GM19238 (cell line): ENCODE measurements around the gene TRIM4.
A peak's percentile ranks its signal among the peaks of the same experiment; 100 is the strongest.
"Not testable (repeated sequence)": the region's sequence is repeated elsewhere in the genome, so short reads cannot be mapped to it uniquely, and the experiment has no call there.

Experiments
- DNase-seq: peaks from one replicate; pipeline ENCODE4 v3.0.0; 2011; ENCODE audit warnings: low spot score; ENCODE audit not compliant: insufficient read length

The TRIM4 gene, protein sequence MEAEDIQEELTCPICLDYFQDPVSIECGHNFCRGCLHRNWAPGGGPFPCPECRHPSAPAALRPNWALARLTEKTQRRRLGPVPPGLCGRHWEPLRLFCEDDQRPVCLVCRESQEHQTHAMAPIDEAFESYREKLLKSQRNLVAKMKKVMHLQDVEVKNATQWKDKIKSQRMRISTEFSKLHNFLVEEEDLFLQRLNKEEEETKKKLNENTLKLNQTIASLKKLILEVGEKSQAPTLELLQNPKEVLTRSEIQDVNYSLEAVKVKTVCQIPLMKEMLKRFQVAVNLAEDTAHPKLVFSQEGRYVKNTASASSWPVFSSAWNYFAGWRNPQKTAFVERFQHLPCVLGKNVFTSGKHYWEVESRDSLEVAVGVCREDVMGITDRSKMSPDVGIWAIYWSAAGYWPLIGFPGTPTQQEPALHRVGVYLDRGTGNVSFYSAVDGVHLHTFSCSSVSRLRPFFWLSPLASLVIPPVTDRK

DNA sequence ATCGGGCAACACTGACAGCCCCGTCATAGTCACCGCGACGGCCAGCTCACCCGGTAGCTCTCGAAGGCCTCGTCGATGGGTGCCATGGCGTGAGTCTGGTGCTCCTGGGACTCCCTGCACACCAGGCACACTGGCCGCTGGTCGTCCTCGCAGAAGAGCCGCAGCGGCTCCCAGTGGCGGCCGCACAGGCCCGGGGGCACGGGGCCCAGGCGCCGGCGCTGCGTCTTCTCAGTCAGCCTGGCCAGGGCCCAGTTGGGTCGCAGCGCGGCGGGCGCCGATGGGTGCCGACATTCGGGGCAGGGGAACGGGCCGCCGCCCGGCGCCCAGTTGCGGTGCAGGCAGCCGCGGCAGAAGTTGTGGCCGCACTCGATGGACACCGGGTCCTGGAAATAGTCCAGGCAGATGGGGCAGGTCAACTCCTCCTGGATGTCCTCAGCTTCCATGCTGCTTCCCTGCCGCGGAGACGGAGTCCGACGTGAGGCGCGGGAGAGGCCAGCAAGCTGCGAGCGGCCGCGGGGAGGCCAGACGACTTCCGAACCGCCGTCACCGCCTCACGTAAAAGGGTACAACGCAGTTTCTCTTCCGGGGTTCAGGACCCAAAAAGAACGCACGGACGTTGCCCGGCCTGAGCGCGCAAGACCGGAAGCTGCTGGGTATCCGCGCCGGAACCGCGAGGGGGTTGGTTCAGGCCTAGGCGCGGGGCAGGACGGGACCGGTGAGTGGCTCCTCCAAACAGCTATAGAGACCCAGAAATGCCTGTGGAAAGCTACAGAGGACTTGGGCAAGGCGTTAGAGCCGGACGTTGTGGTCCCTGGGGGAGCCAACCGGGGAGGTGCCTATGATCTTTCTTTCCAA, at the start of gene TRIM4:
TRIM4 (minus strand) TSS at position 572 of the 855 bp plus-strand sequence; CDS start at position 443, 129 bp downstream.
- DNase-seq, result peak; percentile 95

DNA sequence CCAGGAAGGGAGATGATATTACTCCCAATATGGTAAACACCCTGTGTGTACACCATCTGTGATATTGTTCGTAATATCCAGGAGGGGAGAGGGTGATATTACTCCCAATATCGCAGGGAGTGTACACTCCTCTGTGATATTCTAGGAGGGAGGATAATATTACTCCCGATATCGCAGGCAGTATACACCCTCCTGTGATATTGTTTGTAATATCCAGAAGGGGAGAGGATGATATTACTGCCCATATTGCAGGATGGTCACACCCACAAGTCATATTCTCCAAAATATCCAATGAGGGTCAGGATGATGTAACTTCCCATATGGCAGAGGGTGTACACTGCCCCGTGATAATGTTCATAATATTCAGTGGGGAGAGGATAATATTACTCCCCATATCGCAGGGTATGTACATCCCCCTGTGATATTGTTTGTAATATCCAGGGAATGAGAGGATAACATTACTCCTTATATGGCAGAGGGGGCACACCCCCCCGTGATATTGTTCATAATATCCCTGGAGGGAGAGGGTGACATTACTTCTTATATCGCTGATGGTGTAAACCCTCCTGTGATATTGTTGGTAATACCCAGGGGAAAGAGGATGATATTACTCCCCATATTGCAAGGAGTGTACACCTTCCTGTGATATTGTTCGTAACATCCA, 39.4 kb upstream of the TRIM4 start:
- DNase-seq, result no peak

DNA sequence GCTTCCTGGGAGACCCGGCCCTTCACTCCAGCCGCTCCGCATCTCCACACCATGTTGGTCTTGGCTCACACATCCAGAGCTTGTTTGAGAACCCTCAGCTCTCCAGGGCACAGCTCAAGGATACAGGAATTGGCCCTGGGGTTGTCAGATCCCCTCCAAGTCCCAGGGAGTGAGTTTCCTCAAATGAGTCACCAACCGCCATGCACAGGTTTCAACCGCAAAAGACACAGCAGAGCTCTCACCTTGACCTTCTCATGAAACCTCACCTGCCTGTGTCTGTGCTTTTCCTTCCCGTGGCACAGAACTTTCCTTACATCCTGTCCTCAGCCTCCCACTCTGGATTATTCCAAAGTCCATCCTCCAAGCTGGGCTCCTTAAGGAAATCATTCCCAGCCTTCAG, 35.9 kb upstream of the TRIM4 start:
- DNase-seq, result no peak

DNA sequence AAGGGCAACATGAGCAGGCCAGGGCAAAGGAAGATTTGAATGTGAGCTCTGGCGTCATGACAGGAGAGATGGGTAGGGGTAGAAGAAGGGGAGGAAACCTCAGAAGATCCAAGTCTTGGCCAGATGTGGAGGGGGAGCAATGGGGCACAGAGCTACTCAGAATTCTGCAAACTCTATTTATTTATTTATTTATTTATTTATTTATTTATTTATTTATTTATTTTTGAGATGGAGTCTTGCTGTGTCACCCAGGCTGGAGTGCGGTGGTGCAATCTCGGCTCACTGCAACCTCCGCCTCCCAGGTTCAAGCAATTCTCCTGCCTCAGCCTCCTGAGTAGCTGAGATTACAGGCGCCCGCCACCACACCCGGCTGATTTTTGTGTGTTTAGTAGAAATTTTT, 35.3 kb upstream of the TRIM4 start:
- not testable (repeated sequence) for DNase-seq

DNA sequence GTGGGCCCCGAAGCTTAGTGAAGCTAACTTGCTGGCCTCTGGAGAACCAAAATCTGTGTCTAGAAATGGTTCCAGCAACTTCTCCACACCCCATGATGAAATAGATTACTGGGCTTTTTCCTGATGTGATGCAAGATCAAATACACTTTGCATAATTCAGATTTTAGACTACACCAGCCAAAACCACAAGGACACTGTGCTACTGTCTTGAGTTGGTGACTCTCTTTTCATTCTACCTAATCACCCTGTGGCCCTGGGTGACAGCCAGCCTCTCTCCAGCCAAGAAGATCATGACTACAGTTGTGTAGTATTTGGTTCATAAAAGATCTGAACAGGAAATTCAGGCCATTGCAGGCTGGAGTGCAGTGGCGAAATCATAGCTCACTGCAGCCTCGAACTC, 34.3 kb upstream of the TRIM4 start:
- no peak for DNase-seq

DNA sequence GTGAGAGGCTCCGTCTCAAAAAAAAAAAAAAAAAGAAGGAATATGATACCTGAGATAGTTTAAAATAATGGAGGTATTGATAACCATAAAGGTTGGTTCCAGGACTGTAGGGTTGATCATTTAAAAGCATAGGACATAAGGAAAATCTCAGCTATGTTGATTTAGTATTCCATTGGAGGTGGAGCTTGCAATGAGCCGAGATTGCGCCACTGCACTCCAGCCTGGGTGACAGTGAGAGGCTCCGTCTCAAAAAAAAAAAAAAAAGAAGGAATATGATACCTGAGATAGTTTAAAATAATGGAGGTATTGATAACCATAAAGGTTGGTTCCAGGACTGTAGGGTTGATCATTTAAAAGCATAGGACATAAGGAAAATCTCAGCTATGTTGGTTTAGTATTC, 33.3 kb upstream of the TRIM4 start:
- DNase-seq, result not testable (repeated sequence)

DNA sequence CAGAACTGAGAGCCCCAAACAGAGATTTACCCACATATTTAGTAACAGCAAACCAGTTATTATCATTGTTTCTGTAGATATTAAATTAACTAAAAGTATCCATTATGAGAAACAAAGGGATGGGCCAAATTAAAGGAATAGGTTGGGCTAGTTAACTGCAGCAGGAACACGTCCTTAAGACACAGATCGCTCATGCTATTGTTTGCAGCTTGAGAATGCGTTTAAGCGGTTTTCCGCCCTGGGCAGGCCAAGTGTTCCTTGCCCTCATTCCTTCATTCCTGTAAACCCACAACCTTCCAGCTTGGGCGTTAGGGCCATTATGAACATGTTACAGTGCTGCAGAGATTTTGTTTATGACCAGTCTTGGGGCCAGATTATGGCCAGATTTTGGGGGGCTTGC, 31.5 kb upstream of the TRIM4 start:
- not testable (repeated sequence) for DNase-seq

DNA sequence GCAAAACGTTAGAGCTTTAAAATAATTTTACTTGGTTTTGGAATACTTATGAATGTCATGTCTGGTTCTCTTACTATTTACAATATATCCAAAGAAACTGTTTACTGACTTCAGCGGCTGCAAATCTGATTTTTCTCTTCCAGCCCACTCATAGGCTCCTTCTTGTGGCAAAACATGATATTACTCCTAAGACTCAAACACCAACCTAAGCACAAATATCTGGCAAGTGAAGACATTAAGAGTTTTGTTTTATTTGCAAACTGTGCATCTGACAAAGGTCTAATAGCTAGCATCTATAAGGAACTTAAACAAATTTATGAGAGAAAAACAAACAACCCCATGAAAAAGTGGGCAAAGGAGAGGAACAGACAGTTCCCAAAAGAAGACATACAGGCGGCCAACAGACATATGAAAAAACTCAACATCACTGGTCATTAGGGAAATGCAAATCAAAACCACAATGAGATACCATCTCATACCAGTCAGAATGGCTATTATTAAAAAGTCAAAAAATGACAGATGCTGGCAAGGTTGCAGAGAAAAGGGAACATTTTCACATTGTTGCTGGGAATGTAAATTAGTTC, 30.4 kb upstream of the TRIM4 start:
- no peak for DNase-seq

DNA sequence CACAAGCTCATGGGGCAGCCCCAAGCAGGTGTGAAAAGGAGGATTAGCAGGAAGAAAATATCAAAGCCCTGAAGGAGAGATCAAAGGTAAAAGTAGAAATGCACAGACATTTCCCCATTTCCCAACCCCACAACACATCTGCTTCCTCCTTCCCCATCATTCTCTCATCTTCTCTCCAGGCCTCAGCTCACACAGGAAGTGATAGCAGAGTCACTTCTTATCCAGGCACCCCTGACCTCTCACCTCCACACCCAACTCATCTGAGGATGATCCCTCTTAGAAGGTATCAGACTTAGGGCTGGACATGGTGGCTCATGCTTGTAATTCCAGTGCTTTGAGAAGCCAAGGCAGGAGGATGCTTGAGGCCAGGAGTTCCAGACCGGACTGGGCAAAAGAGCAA, 28.3 kb upstream of the TRIM4 start:
- DNase-seq, result no peak

DNA sequence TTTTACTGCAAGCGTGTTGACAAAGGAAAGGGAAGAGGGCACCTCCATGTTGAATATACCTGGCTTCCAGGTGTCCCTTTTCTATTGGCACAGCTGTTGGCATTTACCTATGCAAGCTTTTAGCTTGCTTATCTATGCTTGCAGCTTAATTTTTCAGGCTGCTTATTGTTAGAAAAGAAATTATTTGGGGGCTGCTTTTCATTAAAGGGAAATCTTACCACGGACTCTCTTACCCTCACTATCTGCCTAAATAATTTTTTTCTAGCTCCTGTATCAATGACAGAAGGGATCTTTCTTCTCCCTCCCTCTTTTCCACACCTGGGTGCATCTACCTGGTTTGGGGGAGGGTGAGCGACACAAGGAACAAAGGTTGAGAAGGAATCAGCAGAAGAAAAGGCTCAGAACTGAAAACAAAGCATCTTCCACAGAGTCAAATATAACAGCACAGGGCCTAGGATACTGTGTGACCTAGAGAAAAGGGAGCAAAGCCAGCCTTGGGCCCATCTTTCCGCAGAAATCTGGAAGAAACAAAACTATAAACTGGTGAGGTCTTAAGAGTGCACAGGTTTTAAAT, 25.3 kb upstream of the TRIM4 start:
- DNase-seq, result no peak

DNA sequence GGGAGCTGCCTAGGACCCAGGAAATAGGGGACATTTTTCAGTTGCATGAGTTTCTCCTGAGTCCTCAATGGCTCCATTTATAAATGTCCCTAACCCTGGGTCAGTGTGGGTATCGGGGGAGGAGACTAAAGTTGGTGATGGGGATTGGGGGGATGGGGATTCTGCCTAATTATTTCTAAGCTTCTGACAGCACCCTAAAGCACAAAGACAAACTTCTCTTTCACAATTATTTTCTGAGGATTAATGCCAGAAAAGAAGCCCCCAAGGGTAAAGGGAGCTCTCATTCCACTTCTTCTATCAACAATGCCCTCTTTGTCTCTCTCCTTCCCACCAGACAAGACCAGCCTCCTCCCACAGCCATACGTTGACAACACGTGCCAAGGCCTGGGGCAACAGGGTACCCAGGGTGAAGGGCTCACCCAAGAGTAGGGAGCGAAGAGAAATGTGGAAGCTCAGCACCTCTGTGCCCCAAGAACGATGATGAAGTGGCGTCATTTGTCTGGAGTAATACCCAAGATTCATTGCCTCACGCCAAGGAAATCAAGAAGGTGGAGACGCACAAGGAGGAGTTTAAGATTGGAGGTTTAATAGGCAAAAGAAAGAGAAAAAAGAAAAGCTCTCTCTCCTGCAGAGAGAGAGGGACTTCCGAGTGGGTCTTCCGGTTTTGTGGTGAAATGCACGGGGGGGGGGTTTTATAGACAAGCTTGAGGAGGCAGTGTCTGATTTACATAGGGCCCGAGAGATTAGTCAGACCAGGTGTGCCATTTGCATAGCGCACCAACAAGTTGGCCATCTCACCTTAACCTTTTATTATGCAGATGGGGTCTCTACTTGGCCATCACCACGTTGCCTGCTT, 24.5 kb upstream of the TRIM4 start:
- DNase-seq, result no peak

DNA sequence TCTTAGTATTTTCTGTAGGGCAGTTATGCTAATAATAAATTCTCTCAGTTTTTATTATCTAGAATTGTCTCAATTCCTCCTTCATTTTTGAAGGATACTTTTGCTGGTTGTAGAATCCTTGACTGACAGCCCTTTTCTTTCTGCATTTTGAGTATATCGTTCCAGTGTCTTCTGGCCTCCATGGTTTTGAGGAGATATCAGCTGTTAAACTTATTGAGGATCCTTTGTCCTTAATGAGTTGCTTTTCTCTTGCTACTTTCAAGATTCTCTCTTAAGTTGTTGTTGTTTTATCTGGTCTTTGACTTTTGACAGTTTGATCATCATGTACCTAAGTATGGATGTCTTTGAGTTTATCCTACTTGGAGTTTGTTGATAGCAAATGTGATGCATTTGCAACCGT, 19.0 kb upstream of the TRIM4 start:
- no peak for DNase-seq

DNA sequence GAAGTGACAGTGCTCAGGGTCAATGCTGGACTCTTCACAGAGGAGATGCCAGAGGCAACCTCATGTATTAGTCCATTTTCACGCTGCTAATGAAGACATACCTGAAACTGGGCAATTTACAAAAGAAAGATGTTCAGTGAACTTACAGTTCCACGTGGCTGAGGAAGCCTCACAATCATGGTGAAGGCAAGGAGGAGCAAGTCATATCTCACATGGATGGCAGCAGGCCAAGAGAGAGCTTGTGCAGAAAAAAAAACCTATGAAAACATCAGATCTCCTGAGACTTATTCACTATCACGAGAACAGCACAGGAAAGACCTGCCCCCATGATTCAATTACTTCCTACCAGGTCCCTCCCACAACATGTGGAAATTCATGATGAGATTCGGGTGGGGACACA, 15.7 kb upstream of the TRIM4 start:
- not testable (repeated sequence) for DNase-seq

DNA sequence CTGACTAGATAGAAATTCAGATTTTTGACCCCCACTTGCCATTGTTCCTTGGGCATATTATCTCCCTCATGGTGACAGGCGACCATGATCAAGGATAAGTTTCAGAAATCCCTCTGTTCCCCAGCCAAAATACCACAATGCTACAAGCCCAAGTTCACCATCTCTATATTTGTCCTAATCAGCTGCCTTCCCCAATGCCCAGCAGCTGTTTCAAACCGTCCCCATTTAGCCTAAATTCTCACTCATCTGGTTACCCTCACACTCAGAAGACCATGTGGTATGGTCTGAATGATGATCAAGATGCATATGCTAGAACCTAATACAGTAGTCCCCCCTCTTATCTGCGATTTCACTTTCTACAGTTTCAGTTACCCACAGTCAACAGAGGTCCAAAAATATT, 11.0 kb upstream of the TRIM4 start:
- no peak for DNase-seq

DNA sequence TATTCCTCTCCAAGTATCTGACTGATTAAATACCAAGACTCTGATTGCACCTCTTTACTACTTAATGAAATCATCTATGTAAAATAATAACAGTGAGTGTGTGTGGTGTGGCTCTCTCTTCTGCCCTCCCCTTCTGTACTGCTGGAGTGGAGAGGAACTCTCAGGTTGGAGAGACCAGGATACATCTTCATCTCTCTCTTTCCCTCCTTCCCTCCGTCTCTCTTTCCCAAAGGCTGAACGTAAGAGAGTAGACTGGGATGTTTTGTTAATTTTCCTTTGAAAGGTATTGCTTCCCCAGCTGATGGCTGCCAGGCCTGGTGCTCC, 10.4 kb upstream of the TRIM4 start:
- DNase-seq, result no peak

DNA sequence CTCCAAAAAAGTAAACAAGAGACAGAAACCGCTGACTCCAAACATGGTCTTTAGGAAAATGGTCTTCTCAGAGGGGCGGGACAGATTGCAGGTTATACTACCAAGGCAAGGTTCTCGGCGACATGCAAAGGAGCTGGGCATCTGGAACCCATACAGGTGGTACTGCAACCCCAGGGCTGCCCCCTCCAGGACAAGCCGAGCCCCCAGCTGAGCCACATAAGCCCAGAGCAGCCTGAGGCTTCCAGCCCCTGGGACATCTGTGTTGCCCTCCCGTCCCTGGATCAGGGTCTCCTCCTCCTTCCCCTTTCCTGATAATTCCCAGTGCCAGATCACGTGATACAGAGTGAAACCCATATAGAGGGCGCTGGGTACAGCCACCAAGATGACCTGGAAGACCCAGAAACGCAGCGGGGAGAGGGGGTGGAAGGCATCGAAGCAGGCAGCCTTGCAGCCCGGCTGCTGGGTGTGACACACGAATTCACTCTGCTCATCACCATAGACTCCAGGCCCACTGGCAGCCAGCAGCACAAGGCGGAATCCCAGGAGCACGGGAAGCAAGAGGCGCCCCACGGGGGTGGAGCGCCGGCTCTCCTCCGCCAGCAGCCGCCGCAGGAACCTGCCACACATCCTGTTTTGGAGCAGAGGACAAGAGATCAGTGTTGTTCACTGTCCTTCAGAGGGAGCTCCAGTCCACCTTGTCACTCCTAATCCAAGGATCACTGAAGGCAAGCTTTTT, 9.8 kb upstream of the TRIM4 start, which contains the start of gene GJC3:
GJC3 (minus strand) TSS at position 627 of the 736 bp plus-strand sequence; CDS start at position 627, 0 bp downstream.
- DNase-seq, result peak; percentile 31

DNA sequence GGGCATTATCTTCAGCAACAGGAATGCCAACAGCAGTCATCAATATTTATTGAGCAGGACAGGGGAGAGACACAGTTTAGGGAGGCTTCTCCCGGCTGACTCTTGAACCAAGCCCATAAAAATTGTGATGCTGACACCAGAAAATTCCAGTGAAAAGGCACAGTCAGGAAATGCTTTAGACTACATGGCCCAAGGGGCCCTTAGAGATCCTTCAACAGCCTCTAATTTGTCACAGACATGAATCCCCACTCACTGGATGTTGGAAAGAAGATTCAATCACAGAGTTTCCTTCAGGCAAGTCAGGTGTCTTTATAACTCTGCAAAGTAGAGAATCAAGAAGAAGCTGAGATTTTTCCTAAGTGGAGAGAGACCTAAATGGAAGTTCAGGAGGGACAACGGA, 8.9 kb upstream of the TRIM4 start:
- DNase-seq, result no peak

DNA sequence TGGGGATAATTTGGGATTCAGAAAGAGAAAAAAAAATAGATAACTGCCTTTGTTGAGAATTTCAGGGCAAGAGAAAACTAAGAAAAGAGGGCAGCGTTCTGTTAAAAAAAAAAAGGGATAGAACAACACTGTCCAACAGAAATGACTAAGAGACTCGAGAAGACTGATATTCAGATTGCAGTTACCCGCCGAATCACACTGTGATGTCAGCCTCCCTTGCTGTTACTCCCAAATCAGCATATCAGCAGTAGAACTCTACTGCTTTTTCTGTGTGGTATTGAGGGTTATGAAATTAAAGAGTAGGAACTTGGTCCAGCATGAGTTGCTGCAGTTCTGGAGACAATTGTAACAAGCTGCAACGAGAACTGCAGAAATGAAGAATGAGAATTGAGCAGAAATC, 8.2 kb upstream of the TRIM4 start:
- no peak for DNase-seq

DNA sequence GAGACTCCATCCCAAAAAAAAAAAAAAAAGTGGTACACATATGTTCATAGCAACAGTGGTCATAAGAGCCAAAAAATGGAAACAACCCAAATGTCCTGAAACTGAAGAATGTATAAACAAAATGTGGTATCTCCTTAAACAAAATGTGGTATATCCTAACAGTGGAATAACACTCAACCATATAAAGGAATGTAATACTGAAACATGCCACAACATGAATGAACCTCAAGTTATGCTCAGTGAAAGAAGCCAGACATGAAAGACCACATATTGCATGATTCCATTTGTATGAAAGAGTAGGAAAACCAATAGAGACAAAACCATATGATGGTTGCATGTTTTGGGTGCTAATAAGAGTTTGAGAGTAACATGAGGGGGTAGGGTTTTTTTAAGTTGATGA, 7.0 kb upstream of the TRIM4 start:
- no peak for DNase-seq

DNA sequence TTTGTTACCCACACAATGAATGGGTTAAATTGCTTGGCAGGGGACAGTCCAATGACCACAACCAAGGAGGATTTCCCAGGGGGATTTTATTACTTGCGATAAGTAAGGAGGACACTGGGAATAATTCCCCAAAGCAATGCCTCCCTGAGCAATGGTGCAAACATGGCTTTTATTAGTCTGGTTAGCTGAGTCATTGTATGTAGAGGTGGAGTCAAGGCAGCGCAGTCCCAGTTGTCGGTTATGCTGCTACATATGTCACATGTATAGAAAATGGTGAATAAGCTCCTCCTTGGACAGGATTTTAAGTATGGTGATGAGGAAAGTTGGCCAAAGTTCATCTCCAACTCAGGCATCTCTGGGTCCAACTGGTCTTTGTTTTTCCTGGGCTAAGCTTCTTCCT, 3.9 kb upstream of the TRIM4 start:
- DNase-seq, result no peak
